ENCODE data around the gene NSUN4. TPM values are rescaled to one million over a fixed set of nuclear protein-coding genes. Genes with fewer than 3 reads are reported as not detected.

Gene NSUN4
- 10 to 100 TPM; 33.6 to 37.8 TPM for total RNA-seq

GRCh38 chr1:46340404-46341221 is at the start of gene NSUN4:
NSUN4 (plus strand) TSS chr1:46340807; CDS start chr1:46340827, 20 bp downstream.
- peak; percentile 95 for DNase-seq
- Mint-ChIP-seq H3K4me1 (ENCODE audit: low read depth) (peaks cover 51% of the 10 kb centered on the region), H3K4me3 (peak within 1 kb of the TSS; percentile 99), H3K27ac (peak within 1 kb of the TSS; percentile 100), H3K9me3 (no peaks in the 10 kb centered on the region), H3K27me3 (ENCODE audit: low read depth) (no peaks in the 10 kb centered on the region), H3K36me3 (ENCODE audit: low read depth) (peaks cover 36% of the 10 kb centered on the region)
- CTCF ChIA-PET: interaction anchor here (0.9 to 2.1 kb wide), 7 partner anchors 10 to 96 kb away, joined by 3 to 7 read pairs (median 3); no protein-coding TSS in a partner anchor
- intact Hi-C loops (cut with micrococcal nuclease): loop anchor here (1.0 to 10.0 kb wide), 8 partner anchors 8 to 972 kb away; partner anchors contain the start of genes EFCAB14, LRRC41, POMGNT1 and STIL

GRCh38 chr1:46295306-46295705 is 45.3 kb upstream of the NSUN4 start:
- Mint-ChIP-seq H3K4me1 (ENCODE audit: low read depth) (peaks cover under 1% of the 10 kb centered on the region), H3K27ac (no peak overlapping the region), H3K4me3 (no peak overlapping the region), H3K27me3 (ENCODE audit: low read depth) (no peaks in the 10 kb centered on the region), H3K9me3 (no peaks in the 10 kb centered on the region), H3K36me3 (ENCODE audit: low read depth) (peaks cover 21% of the 10 kb centered on the region)
- CTCF ChIA-PET: interaction anchor here (0.6 to 1.2 kb wide), 2 partner anchors 51 to 52 kb away, joined by 3 read pairs; no protein-coding TSS in a partner anchor
- no peak for DNase-seq
- intact Hi-C loops (cut with micrococcal nuclease): no loop called here

DNA sequence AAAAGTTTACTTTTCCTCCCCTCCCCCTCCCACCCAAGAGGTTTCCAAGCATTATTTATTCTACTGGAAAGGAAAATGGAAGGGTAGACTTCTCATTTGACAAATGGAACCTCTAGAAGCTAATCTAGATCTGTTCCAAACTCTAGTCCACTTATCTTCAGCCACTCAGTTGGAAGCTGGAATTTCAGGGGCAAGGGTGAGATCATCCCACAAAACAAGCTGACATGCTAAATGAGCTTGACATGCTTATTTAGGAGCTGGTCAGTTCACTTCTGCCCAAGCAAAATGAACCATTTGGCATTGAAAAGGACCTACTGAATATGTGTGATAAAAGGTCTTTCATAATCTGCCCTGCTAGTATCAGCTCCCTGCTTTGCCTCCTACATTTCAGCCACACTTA is 42.2 kb upstream of the NSUN4 start:
- H3K27ac Mint-ChIP-seq: no peak overlapping the region
- CTCF ChIA-PET: interaction anchor here (1.2 to 1.3 kb wide), 3 partner anchors 46 to 75 kb away, joined by 3 to 4 read pairs (median 3); no protein-coding TSS in a partner anchor
- H3K36me3 Mint-ChIP-seq (ENCODE audit: low read depth): peaks cover 28% of the 10 kb centered on the region

GRCh38 chr1:46300673-46301405 is 39.8 kb upstream of the NSUN4 start:
- Mint-ChIP-seq H3K36me3 (ENCODE audit: low read depth) (peaks cover 31% of the 10 kb centered on the region), H3K27me3 (ENCODE audit: low read depth) (no peaks in the 10 kb centered on the region), H3K9me3 (no peaks in the 10 kb centered on the region), H3K27ac (no peak overlapping the region), H3K4me1 (ENCODE audit: low read depth) (peaks cover 26% of the 10 kb centered on the region), H3K4me3 (peak overlapping the region; percentile 98)
- no peak for DNase-seq
- intact Hi-C loops (cut with micrococcal nuclease): no loop called here
- CTCF ChIA-PET: interaction anchor here (0.6 to 1.4 kb wide), 3 partner anchors 42 to 74 kb away, joined by 3 to 5 read pairs (median 3); no protein-coding TSS in a partner anchor

More for the DNA sequence above, 42.2 kb upstream of the NSUN4 start:
- intact Hi-C loops (cut with micrococcal nuclease): no loop called here
- Mint-ChIP-seq H3K4me1 (ENCODE audit: low read depth) (peaks cover 14% of the 10 kb centered on the region), H3K27me3 (ENCODE audit: low read depth) (no peaks in the 10 kb centered on the region), H3K4me3 (no peak overlapping the region), H3K9me3 (no peaks in the 10 kb centered on the region)
- no peak for DNase-seq

- peaks cover 30% of the 10 kb centered on the region for H3K36me3 Mint-ChIP-seq (ENCODE audit: low read depth)
- intact Hi-C loops (cut with micrococcal nuclease): no loop called here
- no peak for DNase-seq
- H3K9me3 Mint-ChIP-seq: no peaks in the 10 kb centered on the region
- H3K4me1 Mint-ChIP-seq (ENCODE audit: low read depth): peaks cover 32% of the 10 kb centered on the region
- H3K27ac Mint-ChIP-seq: peak overlapping the region; percentile 83
- CTCF ChIA-PET: interaction anchor here (0.6 to 1.4 kb wide), 2 partner anchors 47 to 74 kb away, joined by 3 to 5 read pairs; no protein-coding TSS in a partner anchor
- peak overlapping the region; percentile 98 for H3K4me3 Mint-ChIP-seq
- H3K27me3 Mint-ChIP-seq (ENCODE audit: low read depth): no peaks in the 10 kb centered on the region
Observed at GRCh38 chr1:46301406-46301807, 39.2 kb upstream of the NSUN4 start.

GRCh38 chr1:46301808-46302640 is 38.6 kb upstream of the NSUN4 start:
- Mint-ChIP-seq H3K27ac (peak overlapping the region; percentile 83), H3K4me1 (ENCODE audit: low read depth) (peaks cover 35% of the 10 kb centered on the region), H3K4me3 (peak overlapping the region; percentile 98), H3K9me3 (no peaks in the 10 kb centered on the region), H3K36me3 (ENCODE audit: low read depth) (peaks cover 24% of the 10 kb centered on the region), H3K27me3 (ENCODE audit: low read depth) (no peaks in the 10 kb centered on the region)
- CTCF ChIA-PET: interaction anchor here (1.4 kb wide), 1 partner anchor 46 kb away, joined by 5 read pairs; no protein-coding TSS in a partner anchor
- intact Hi-C loops (cut with micrococcal nuclease): loop anchor here (1.0 kb wide), 1 partner anchor 46 kb away; no protein-coding TSS in a partner anchor
- DNase-seq: peak; percentile 67

DNA sequence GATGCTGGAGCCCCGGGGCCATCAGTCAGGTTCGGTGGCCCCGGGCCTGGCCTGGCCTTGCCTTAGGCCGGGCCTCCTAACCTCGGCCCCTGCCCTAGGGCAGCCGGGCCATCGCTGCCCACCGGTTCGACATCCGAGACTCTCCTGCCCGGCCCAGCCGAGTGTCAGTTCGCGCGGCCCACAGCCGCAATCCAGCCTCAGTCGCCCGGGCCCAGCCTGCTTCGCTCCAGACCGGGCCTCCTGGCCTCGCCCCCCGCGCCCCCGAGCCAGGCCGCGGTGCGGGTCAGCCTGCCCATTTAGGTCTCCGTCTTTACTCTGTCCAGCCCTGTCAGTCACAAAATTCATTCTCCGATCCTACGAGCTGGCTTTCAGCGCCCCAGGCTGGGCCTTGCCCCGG is 38.0 kb upstream of the NSUN4 start:
- Mint-ChIP-seq H3K36me3 (ENCODE audit: low read depth) (peaks cover 20% of the 10 kb centered on the region), H3K27ac (peak overlapping the region; percentile 83), H3K4me1 (ENCODE audit: low read depth) (peaks cover 40% of the 10 kb centered on the region), H3K4me3 (peak overlapping the region; percentile 98), H3K27me3 (ENCODE audit: low read depth) (no peaks in the 10 kb centered on the region), H3K9me3 (no peaks in the 10 kb centered on the region)
- DNase-seq: peak; percentile 16
- intact Hi-C loops (cut with micrococcal nuclease): loop anchor here (1.0 kb wide), 4 partner anchors 38 to 615 kb away; partner anchors contain the start of gene NSUN4
- CTCF ChIA-PET: interaction anchor here (0.9 to 1.4 kb wide), 3 partner anchors 19 to 55 kb away, joined by 3 to 6 read pairs (median 4); partner anchors contain the start of gene RAD54L

DNA sequence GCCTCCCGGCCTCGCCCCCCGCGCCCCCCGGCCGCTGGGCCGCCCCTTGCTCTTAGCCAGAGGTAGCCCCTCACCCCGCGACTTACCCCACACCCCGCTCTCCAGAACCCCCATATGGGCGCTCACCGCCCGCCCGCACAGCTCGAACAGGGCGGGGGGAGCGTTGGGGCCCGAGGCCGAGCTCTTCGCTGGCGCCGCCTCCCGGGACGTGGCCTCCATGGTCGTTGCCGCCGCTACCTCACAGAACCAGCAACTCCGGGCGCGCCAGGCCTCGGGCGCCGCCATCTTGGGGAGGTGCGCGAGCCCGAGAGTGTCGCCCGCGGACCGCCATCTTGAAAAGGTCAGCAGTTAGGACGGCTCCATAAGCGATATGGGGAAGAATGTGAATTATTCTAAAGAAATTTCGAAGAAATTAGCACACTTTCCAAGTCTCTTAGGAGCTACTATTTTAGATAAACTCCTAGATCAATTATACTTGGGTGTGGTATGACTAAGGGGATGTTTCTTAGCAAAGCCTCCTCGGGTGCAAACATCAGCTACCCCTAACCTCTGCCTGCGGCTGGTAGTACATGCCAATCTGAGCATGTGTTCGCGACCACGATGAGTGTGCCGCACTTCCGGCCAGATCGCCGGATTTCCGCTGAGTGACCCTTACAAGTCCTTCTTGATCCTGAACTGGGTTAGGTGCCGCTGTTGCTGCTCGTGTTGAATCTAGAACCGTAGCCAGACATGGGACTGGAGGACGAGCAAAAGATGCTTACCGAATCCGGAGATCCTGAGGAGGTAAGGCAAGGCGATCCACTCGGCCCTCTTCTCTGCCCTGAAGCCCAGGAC is 37.4 kb upstream of the NSUN4 start, which contains the start of the genes LRRC41 and UQCRH:
TSS of gene LRRC41 (minus strand) at position 579 of the 834 bp plus-strand sequence. CDS start at position 285, 294 bp downstream.
TSS of gene UQCRH (plus strand) at position 661 of the 834 bp plus-strand sequence. CDS start at position 730, 69 bp downstream.
- peaks cover 45% of the 10 kb centered on the region for H3K4me1 Mint-ChIP-seq (ENCODE audit: low read depth)
- no peaks in the 10 kb centered on the region for H3K9me3 Mint-ChIP-seq
- H3K27ac Mint-ChIP-seq: peak within 1 kb of the TSS; percentile 94
- H3K4me3 Mint-ChIP-seq: peak within 1 kb of the TSS; percentile 98
- no peaks in the 10 kb centered on the region for H3K27me3 Mint-ChIP-seq (ENCODE audit: low read depth)
- peak; percentile 93 for DNase-seq
- CTCF ChIA-PET: interaction anchor here (0.6 to 1.7 kb wide), 7 partner anchors 15 to 255 kb away, joined by 3 to 6 read pairs (median 4); partner anchors contain the start of gene RAD54L
- intact Hi-C loops (cut with micrococcal nuclease): loop anchor here (1.0 kb wide), 3 partner anchors 37 to 616 kb away; partner anchors contain the start of gene NSUN4
- peaks cover 21% of the 10 kb centered on the region for H3K36me3 Mint-ChIP-seq (ENCODE audit: low read depth)

DNA sequence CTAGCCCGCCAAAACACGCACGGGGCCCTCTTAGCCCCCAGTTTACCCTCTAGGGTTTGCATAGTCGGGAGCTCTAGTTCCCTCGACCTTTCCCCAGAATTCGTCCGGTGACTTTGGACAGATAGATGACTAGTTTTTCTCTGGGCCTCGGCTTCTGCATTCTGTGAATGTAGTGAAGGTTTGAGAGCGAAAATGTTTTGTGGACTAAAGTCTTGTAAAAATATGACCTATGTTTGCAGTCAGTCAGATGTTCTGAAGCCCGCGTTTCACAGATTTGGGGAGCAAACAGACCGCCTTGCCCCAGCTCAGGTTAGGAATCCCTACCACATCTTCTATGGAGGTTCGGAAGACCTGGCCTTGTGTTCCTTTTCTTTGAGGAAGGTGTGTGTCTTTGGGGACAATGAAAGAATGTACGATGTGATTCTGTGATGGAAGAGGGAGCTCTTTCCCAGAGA is 36.7 kb upstream of the NSUN4 start:
- Mint-ChIP-seq H3K36me3 (ENCODE audit: low read depth) (peaks cover 25% of the 10 kb centered on the region), H3K4me3 (peak overlapping the region; percentile 98), H3K4me1 (ENCODE audit: low read depth) (peaks cover 46% of the 10 kb centered on the region), H3K9me3 (no peaks in the 10 kb centered on the region), H3K27me3 (ENCODE audit: low read depth) (no peaks in the 10 kb centered on the region), H3K27ac (peak overlapping the region; percentile 94)
- no peak for DNase-seq
- intact Hi-C loops (cut with micrococcal nuclease): loop anchor here (1.0 kb wide), 3 partner anchors 36 to 617 kb away; partner anchors contain the start of gene NSUN4
- CTCF ChIA-PET: interaction anchor here (0.6 to 1.7 kb wide), 7 partner anchors 15 to 57 kb away, joined by 3 to 6 read pairs (median 4); partner anchors contain the start of gene RAD54L

- Mint-ChIP-seq H3K4me3 (no peak overlapping the region), H3K27ac (no peak overlapping the region), H3K36me3 (ENCODE audit: low read depth) (peaks cover 36% of the 10 kb centered on the region), H3K4me1 (ENCODE audit: low read depth) (peaks cover 39% of the 10 kb centered on the region), H3K9me3 (no peaks in the 10 kb centered on the region), H3K27me3 (ENCODE audit: low read depth) (no peaks in the 10 kb centered on the region)
- DNase-seq: no peak
- CTCF ChIA-PET: interaction anchor here (1.1 to 1.4 kb wide), 2 partner anchors 27 to 42 kb away, joined by 4 to 7 read pairs; no protein-coding TSS in a partner anchor
- intact Hi-C loops (cut with micrococcal nuclease): no loop called here
Observed at GRCh38 chr1:46306159-46306530, 34.5 kb upstream of the NSUN4 start.
